IPS DF 4.7 (cell line): ENCODE data around the gene P2RY1.

Experiments
- DNase-seq: peaks from one replicate; pipeline ENCODE4 v3.0.0-alpha.2; 2013; ENCODE audit warnings: low spot score; ENCODE audit errors: extremely low read depth

P2RY1 gene

GRCh38 chr3:152834776-152835600 lies at the start of gene P2RY1:
P2RY1 (plus strand) TSS chr3:152835131; CDS start chr3:152835783, 652 bp downstream.
- peak; percentile 44 for DNase-seq

- DNase-seq, result no peak
Measured at GRCh38 chr3:152786977-152787681, 47.8 kb upstream of the P2RY1 start.

GRCh38 chr3:152790651-152791387 lies 44.1 kb upstream of the P2RY1 start:
- no peak for DNase-seq

DNA sequence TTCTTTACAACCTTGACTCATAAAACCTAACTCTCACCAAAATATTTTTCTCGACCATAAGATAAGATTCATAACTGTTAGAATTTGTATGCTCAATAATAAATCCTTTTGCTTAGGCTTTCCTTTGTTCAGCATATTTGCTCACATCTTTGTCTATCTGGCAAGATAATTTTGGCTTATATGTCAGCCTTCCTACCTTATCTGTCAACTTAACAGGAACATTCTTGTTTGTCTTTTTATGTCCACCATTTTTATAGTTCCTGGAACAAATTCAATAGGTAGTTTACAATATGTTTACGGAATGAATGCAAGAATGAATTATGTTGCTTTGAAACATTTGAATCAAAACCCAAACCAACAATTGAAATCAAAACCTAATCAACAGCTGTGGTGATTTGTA lies 41.0 kb upstream of the P2RY1 start:
- no peak for DNase-seq

DNA sequence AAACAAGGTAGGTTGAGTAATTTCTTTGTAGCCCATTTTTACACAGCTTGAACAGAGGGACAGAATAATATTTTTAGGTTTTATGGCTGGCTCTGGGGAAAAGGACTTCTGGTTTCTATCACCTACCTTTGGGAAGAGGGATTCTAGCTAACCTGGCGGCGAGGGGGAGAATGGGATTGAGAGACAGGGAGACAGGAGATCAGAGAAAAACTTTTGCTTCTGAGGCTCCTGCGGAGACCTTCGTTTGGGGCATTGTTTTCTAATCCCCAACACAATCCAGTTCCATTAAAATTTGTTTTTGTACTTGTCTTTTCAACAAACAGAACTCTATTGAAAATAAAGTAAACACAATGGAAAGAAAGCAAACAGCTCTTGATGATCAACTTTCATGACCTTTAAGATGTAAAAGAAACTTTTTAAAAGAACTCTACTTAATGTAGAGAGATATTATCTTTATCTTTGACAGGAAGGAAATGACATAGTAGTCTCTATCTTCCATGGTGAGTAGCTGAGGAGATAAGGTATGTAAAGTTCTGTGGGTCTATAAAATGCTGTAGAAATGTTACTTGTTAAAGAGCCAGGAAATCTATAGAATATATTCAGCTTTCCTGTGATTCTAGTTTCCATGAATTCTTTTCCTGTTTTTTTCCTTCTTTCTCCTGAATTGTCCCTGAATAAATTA lies 37.0 kb upstream of the P2RY1 start:
- DNase-seq, result no peak

- no peak for DNase-seq
Measured at GRCh38 chr3:152811974-152812760, 22.8 kb upstream of the P2RY1 start.

DNA sequence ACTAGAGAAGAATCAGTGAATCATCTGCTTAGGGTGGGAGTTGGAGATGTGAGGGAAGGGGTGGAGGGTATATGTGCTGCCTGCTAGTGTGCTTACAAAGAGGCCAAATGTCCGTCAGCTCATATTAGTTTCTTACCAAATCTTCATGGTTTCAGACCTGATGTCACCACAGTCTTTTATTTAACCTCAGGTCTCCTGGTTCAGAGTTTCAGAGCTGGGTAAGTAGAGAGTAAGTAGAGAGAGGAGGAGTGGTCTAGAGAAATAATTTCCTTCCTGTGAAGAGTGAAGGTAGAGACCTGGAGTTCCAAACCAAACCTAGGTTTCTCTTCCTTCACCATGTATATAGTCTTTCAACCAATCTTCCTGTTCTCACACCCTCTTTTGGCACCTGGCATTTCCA lies 17.5 kb upstream of the P2RY1 start:
- DNase-seq, result no peak

DNA sequence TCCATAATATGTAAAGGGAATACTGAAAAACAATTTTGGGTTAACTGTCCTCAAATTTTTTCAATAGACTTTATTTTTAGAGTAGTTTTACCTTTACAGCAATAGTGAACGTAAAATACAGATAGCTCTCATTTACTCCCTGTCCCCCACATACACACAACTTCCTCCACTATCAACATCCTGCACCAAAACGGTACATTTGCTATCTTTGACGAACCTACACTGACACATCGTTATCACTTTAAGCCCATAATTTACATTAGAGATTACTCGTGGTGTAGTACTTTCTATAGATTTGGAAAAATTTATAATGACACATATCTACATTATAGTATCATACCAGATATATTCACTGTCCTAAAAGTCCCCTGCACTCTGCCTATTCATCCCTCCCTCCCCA lies 16.9 kb upstream of the P2RY1 start:
- no peak for DNase-seq

DNA sequence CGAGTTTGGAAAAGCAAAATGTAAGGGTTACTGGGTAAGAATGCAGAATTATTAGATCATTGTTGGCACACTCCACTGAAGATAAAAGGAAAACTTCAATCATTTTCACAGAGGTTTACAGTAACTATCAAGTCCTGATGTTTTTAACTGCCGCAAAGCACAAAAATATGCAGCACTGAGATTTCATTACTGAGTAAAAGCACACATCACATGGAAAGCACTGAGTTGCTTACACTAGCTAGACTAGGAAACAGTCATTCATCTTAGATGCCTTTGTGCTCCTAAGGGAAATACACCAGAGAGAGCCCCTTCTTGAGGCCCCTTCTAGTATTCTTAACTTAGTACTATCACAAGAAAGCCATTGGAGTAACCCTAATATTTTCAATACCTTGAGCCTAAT lies 11.8 kb upstream of the P2RY1 start:
- DNase-seq, result no peak

DNA sequence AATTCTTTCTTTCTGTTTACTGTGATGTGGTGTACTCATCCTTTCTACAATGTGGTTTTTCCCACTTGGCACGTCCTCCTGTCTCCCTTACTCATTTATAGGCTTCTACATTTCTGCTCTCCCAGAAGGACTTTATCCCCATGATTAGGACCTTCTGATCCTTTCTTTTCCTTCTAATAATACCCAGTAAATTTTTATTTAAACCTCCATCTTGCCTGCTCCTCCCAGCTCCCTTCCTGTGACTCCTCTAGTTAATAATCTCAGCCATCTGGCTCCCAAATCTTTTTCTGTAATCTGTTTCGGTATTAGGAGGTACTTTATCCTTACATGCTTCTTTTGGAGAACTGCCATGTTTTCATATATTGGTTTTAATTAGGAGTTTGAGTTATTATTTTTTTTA lies 11.2 kb upstream of the P2RY1 start:
- no peak for DNase-seq

DNA sequence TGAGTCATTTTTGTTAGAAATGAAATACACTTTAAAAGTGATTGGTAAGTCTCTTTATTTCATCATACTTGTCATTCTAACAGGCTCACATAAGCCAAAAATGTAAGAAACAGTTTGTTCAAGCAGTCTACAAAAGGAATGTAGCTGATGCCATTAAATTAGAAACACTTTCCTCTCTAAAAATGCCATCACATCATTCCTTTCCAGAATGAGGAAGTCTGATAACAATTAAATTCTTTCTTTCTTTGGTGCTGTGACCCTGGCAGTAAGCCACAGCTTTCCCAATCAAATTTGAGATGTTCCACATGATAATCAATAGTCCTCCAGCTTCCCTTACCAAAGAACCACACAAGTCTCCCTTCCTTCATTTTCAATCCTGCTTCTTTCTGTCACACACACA lies 9.4 kb upstream of the P2RY1 start:
- DNase-seq, result no peak

DNA sequence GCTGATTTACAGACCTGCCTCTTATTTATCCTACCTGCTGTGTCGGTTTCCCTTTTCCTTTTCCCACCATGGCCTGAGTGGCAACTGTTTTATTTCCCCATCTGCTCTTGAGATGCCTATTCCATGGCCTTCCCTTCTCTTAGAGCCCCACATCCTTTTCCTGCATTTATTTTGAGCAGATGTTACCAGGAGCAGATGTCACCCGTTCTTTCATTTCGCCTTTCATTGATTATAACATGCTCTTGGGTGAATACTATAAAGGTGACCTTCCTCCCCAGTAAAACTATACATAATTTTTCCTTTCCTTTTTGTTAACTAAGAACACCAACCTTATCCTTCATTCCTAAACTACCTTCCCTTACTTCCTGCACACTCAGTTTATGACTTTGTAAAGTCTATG lies 8.5 kb upstream of the P2RY1 start:
- no peak for DNase-seq

GRCh38 chr3:152827313-152827712 lies 7.6 kb upstream of the P2RY1 start:
- DNase-seq, result no peak

DNA sequence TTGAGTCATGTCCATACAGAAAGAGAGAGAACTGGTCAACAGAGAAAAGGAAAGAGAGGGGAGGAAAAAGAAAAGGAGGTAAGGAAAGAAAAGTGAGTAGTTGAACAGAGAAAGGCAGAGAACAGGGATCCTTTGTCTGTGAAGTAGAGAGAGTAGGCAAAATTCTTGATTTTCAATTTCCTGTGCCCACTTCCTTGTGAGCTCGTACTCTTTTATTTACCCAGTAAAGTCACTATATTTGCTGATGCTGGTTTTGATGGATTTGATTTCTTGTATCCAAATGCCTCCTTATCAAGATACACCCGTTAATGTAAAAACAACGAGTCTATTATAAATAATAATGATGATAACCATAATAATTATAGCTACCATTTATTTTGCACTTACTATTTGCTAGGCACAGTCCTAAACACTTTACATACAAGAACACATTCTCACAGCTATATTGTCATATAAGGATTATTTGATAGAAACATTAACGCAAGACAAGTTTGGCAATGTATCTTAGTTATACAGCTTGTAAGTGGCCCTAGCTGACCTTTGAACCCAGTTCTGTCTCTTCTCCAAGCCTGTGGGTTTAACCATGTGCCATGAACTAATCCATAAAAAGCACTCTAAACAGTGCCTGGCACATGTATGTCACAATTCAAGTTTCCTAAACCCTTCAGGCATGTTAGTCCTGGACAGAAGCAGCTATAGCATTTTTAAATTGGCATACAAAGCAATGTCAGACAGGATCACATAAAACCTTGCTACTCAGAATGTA lies 6.7 kb upstream of the P2RY1 start:
- no peak for DNase-seq

DNA sequence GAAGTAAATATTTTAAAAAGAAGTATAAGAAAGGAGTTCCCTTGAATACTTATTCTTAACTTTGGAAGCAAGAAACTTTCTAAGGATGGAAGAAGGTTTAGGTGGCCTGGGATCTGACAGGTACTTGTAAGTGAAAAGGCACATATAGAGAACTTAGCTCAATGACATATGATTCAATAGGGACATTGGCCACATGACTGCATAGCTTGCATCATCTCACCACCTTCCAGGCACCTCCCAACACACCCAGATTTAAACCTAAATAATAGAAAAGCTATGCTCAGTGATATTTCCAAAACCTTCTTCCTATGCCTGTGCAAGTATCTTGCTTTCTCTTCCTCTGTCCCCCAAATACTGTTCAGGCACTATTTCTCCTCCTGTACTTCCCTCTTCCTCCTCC lies 4.7 kb upstream of the P2RY1 start:
- DNase-seq, result no peak

- no peak for DNase-seq
Measured at GRCh38 chr3:152832046-152832445, 2.9 kb upstream of the P2RY1 start.

DNA sequence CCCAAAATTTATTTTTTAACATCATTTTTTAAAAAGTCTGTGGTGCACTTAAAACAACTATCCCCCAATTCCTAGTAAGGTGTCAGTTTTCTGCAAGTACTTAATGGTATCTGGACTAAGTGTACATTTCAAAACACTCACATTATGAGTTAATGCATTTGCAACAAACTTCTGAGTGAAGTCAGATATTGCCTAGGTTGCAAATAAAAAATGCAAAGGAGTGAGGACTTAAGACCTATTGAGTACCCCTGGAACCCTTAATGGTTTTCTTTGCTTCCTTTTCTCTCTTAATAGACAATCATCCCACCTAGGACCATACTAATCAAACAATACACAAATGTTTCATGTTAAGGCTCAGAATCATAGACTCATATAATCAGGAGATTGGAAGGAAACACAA lies 1.8 kb upstream of the P2RY1 start:
- DNase-seq, result no peak

GRCh38 chr3:152834191-152834775 lies 648 bp upstream of the P2RY1 start:
- DNase-seq, result no peak

DNA sequence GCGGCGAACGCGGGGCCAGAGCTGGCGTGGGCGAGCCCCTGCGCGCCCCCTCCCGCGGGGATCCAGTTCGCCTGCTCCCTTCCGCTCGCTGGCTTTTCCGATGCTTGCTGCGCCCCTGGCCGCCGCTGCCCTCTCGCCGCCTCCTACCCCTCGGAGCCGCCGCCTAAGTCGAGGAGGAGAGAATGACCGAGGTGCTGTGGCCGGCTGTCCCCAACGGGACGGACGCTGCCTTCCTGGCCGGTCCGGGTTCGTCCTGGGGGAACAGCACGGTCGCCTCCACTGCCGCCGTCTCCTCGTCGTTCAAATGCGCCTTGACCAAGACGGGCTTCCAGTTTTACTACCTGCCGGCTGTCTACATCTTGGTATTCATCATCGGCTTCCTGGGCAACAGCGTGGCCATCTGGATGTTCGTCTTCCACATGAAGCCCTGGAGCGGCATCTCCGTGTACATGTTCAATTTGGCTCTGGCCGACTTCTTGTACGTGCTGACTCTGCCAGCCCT lies 721 bp downstream of the P2RY1 start:
- no peak for DNase-seq

GRCh38 chr3:152836269-152836668 lies 1.3 kb downstream of the P2RY1 start:
- DNase-seq, result no peak
